Endothelial cell (in vitro differentiated cells): ENCODE measurements around the gene BCAR3. TPM values are rescaled to one million over a fixed set of nuclear protein-coding genes. Genes with fewer than 3 reads are reported as not detected.

Experiments
- DNase-seq: peaks from one replicate; pipeline ENCODE4 v3.0.0; 2021; ENCODE audit warnings: low spot score
- H3K27ac Mint-ChIP-seq: one replicate; pipeline ENCODE4 v1.8.0; 2021; ENCODE audit warnings: mixed read lengths, inconsistent platforms; ENCODE audit not compliant: unreplicated experiment
- H3K27me3 Mint-ChIP-seq: one replicate; pipeline ENCODE4 v1.8.0; 2021; ENCODE audit warnings: mild to moderate bottlenecking, moderate library complexity, mixed read lengths, inconsistent platforms; ENCODE audit not compliant: unreplicated experiment
- H3K36me3 Mint-ChIP-seq: one replicate; pipeline ENCODE4 v1.8.0; 2021; ENCODE audit warnings: mild to moderate bottlenecking, low read depth, mixed read lengths, inconsistent platforms; ENCODE audit not compliant: unreplicated experiment
- H3K4me1 Mint-ChIP-seq: one replicate; pipeline ENCODE4 v1.8.0; 2021; ENCODE audit warnings: mild to moderate bottlenecking, mixed read lengths, inconsistent platforms; ENCODE audit not compliant: unreplicated experiment
- H3K4me3 Mint-ChIP-seq: one replicate; pipeline ENCODE4 v1.8.0; 2021; ENCODE audit warnings: mild to moderate bottlenecking, mixed read lengths, inconsistent platforms; ENCODE audit not compliant: unreplicated experiment
- H3K9me3 Mint-ChIP-seq: one replicate; pipeline ENCODE4 v1.8.0; 2021; ENCODE audit warnings: mixed read lengths, inconsistent platforms; ENCODE audit not compliant: unreplicated experiment
- total RNA-seq: library from RNA; stranded (reverse); fragmentation: NEBNext Ultra II Directional; extraction: Animal tissue kit (Norgen Biotek cat#: 25700); gene quantifications from one replicate; pipeline ENCODE4 v1.2.1, GENCODE V29; 2021; ENCODE audit not compliant: unreplicated experiment
- TF ChIP-seq, protein P1 (sequence below): fragments of 200-600 bp; sonication (generic); IDR thresholded peaks from one replicate; pipeline ENCODE4 v1.5.0; 2021; ENCODE audit warnings: antibody characterized with exemption; ENCODE audit not compliant: unreplicated experiment

The BCAR3 gene
- total RNA-seq, 1 donor from 2014 or later, result 19.9 TPM

DNA sequence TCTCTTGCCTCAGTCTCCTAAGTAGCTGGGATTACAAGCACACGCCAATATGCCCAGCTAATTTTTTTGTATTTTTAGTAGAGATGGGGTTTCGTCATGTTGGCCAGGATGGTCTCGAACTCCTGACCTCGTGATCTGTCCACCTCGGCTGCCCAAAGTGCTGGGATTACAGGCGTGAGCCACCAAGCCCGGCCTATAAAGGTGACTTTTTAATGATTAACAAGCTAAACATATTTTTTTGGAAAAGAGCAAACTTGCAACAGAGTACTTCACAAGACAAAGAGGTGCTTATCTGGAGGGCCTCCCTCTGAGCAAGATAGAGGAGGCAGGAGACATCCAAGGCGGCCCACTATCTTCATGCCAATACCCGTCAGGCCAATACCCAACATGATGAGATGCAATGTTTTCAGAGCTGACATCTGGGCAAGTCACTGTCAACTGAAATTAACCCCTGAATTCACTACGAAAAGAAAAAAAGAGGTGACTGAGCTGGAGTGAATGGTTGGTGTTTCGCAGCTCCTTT lies 10.5 kb downstream of the BCAR3 start:
- Mint-ChIP-seq H3K4me3 (no peak overlapping the region), H3K36me3 (peaks cover 13% of the 10 kb centered on the region), H3K4me1 (peaks cover 52% of the 10 kb centered on the region), H3K27me3 (peaks cover 6% of the 10 kb centered on the region), H3K9me3 (no peaks in the 10 kb centered on the region), H3K27ac (no peak overlapping the region)
- no peak for DNase-seq
- TF ChIP-seq, protein P1, sequence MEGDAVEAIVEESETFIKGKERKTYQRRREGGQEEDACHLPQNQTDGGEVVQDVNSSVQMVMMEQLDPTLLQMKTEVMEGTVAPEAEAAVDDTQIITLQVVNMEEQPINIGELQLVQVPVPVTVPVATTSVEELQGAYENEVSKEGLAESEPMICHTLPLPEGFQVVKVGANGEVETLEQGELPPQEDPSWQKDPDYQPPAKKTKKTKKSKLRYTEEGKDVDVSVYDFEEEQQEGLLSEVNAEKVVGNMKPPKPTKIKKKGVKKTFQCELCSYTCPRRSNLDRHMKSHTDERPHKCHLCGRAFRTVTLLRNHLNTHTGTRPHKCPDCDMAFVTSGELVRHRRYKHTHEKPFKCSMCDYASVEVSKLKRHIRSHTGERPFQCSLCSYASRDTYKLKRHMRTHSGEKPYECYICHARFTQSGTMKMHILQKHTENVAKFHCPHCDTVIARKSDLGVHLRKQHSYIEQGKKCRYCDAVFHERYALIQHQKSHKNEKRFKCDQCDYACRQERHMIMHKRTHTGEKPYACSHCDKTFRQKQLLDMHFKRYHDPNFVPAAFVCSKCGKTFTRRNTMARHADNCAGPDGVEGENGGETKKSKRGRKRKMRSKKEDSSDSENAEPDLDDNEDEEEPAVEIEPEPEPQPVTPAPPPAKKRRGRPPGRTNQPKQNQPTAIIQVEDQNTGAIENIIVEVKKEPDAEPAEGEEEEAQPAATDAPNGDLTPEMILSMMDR, result no peak

DNA sequence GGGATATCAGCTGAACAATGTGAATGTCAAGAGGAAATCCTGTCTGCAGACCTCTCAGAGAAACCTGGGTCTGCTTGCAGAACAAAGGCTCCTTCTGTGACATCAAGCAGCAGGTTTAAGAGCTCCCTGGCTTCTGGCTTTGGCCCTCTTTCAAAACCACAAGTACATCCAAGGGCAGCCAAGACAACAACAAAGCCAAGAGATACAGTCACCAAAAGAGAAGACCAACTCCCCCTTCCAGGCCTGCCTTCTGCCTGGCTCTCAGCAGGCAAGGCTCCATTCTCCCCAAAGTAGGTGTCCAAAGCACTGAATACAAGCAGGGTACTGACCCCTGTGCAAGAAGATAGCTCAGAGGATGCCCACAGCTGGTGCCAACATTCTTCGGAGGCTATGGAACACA lies 11.5 kb downstream of the BCAR3 start:
- peaks cover 52% of the 10 kb centered on the region for H3K4me1 Mint-ChIP-seq

DNA sequence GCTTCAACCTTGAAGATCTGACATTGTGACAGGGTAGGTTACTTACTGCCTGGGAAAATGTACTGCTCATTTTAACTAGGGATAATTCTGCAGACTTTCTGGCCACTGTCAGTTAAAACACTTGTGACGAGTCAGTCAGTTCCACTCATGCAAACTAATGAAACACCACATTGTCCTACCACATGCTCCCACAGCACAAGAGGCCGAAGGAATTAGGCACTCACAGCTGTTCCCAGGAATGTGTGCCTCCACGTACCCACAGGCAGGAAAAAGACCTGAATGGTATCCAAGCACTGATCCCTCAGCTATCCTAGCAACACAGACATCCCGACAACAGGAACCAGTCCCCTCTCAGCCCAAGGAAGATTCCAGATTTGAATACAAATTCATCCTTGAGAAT lies 12.3 kb downstream of the BCAR3 start:
- peaks cover 13% of the 10 kb centered on the region for H3K36me3 Mint-ChIP-seq
- peak overlapping the region; percentile 7 for H3K4me3 Mint-ChIP-seq
- H3K27me3 Mint-ChIP-seq, result peaks cover 4% of the 10 kb centered on the region
- peak; percentile 26 for DNase-seq
- TF ChIP-seq, protein P1, result no peak
- peak overlapping the region; percentile 99 for H3K27ac Mint-ChIP-seq
- no peaks in the 10 kb centered on the region for H3K9me3 Mint-ChIP-seq
- H3K4me1 Mint-ChIP-seq, result peaks cover 58% of the 10 kb centered on the region

More for the DNA sequence above, 11.5 kb downstream of the BCAR3 start:
- TF ChIP-seq, protein P1, result no peak
- Mint-ChIP-seq H3K27ac (peak overlapping the region; percentile 99), H3K36me3 (peaks cover 13% of the 10 kb centered on the region), H3K27me3 (peaks cover 4% of the 10 kb centered on the region), H3K4me3 (no peak overlapping the region), H3K9me3 (no peaks in the 10 kb centered on the region)
- no peak for DNase-seq

DNA sequence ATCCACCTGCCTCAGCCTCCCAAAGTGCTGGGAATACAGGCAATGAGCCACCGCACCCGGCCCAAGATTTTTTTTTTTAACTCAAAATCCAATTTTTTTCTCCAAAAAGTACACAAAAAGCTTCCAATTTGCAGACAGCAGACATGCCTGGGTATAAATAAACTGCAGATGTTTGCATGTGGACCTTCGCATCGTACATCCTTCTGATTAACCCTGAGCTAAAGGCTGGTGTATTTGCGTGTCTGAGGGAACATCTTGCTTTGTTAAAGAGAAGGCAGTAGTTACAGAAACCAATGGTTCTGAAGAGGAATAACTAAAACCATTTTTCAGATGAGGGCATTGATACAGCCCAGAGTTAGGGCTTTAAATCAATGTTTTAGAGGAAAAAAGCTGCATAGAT lies 12.7 kb downstream of the BCAR3 start:
- DNase-seq, result no peak
- TF ChIP-seq, protein P1, result no peak
- Mint-ChIP-seq H3K9me3 (no peaks in the 10 kb centered on the region), H3K27me3 (peaks cover 6% of the 10 kb centered on the region), H3K4me3 (no peak overlapping the region), H3K27ac (peak overlapping the region; percentile 99), H3K36me3 (peaks cover 13% of the 10 kb centered on the region), H3K4me1 (peaks cover 61% of the 10 kb centered on the region)

DNA sequence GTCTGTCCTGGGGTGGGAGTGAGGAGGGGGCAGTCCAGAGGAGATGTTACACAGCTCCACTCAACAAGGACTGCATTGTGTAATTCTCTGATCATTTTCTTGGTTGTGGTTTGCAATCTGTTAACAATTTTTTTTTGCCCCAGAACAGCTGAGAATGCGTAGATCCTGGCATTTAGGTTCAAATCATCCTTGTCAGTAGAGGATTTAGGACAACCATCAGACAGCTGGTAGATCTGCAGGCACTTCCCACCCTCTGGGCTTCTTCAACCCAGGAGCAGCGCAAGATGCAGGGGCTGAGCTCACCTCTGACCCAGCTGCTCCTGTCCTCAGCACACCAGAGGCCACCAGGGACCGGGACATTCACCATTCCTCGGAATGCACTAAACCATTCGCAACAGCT lies 13.5 kb downstream of the BCAR3 start:
- H3K4me1 Mint-ChIP-seq, result peaks cover 64% of the 10 kb centered on the region
- peaks cover 19% of the 10 kb centered on the region for H3K36me3 Mint-ChIP-seq
- no peaks in the 10 kb centered on the region for H3K9me3 Mint-ChIP-seq
- peak overlapping the region; percentile 36 for H3K27ac Mint-ChIP-seq
- TF ChIP-seq, protein P1, result no peak
- H3K4me3 Mint-ChIP-seq, result no peak overlapping the region
- no peak for DNase-seq
- peaks cover 6% of the 10 kb centered on the region for H3K27me3 Mint-ChIP-seq
